ENCODE measurements around the gene C6orf89.

DNA sequence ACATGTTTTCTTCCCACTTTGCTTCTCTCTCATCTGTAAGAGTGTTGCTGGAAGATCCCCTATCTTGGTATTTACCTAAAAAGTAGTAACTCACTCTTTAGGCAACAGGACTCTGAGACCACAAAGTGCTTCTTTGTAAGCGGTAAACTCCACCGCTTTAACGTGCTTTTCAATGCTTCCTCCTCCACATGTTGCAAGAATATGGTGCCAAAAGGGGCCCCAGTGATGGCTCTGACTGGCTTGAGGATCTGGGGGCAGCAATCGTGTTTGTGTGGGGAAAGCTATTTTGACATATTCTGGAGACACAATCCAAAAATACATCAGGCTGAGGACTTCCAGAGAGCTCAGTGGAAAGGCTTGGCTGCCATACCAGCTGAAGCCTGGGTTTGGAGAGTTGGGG, 34.1 kb upstream of the C6orf89 start:
- TF ChIP-seq, protein P1, sequence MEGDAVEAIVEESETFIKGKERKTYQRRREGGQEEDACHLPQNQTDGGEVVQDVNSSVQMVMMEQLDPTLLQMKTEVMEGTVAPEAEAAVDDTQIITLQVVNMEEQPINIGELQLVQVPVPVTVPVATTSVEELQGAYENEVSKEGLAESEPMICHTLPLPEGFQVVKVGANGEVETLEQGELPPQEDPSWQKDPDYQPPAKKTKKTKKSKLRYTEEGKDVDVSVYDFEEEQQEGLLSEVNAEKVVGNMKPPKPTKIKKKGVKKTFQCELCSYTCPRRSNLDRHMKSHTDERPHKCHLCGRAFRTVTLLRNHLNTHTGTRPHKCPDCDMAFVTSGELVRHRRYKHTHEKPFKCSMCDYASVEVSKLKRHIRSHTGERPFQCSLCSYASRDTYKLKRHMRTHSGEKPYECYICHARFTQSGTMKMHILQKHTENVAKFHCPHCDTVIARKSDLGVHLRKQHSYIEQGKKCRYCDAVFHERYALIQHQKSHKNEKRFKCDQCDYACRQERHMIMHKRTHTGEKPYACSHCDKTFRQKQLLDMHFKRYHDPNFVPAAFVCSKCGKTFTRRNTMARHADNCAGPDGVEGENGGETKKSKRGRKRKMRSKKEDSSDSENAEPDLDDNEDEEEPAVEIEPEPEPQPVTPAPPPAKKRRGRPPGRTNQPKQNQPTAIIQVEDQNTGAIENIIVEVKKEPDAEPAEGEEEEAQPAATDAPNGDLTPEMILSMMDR (IDR thresholded peaks at IDR 0.05) = no peak
- TF ChIP-seq POLR2AphosphoS2 (conservative IDR thresholded peaks at IDR 0.05; ENCODE audit: low read length) (no peak), RAD21 (conservative IDR thresholded peaks at IDR 0.05 in 1 of 2, IDR thresholded peaks at IDR 0.05 in 1 of 2) (no peak)
